ENCODE data around the gene SEL1L2.

Gene SEL1L2

GRCh38 chr20:13831476-13831875 lies 158.9 kb downstream of the SEL1L2 start:
- TF ChIP-seq L3MBTL2 (conservative IDR thresholded peaks at IDR 0.05) (no peak), SUZ12 (IDR thresholded peaks at IDR 0.05) (no peak), HDGF (IDR thresholded peaks at IDR 0.05; ENCODE audit: borderline replicate concordance) (no peak), TARDBP (IDR thresholded peaks at IDR 0.05) (no peak), FOXM1 (IDR thresholded peaks at IDR 0.05; ENCODE audit: borderline replicate concordance) (no peak), ZNF384 (IDR thresholded peaks at IDR 0.05) (no peak), FOXA1 (IDR thresholded peaks at IDR 0.05) (no peak), CTBP1 (IDR thresholded peaks at IDR 0.05; ENCODE audit: borderline replicate concordance) (no peak), PKNOX1 (IDR thresholded peaks at IDR 0.05) (no peak), BHLHE40 (IDR thresholded peaks at IDR 0.05; ENCODE audit: borderline replicate concordance) (no peak), ARNT (IDR thresholded peaks at IDR 0.05) (no peak), FOXK2 (IDR thresholded peaks at IDR 0.05) (no peak), SP1 (IDR thresholded peaks at IDR 0.05) (no peak), NFRKB (IDR thresholded peaks at IDR 0.05) (no peak)
- no peak for DNase-seq (ENCODE audit: extremely low spot score)
- CTCF ChIA-PET: interaction anchor here (0.8 kb wide), 1 partner anchor 13 kb away, joined by 3 read pairs; no protein-coding TSS in a partner anchor
- POLR2A ChIA-PET: no interaction called here

- no peak for DNase-seq (ENCODE audit: extremely low spot score)
- CTCF ChIA-PET: interaction anchor here (0.6 kb wide), 1 partner anchor 36 kb away, joined by 3 read pairs; no protein-coding TSS in a partner anchor
- POLR2A ChIA-PET: no interaction called here
- TF ChIP-seq PKNOX1 (IDR thresholded peaks at IDR 0.05) (no peak), SUZ12 (IDR thresholded peaks at IDR 0.05) (no peak), BHLHE40 (IDR thresholded peaks at IDR 0.05; ENCODE audit: borderline replicate concordance) (no peak), ELF4 (IDR thresholded peaks at IDR 0.05) (no peak), FOXK2 (IDR thresholded peaks at IDR 0.05) (no peak), ZNF384 (IDR thresholded peaks at IDR 0.05) (no peak), ARNT (IDR thresholded peaks at IDR 0.05) (no peak)
These were observed 164.9 kb downstream of the SEL1L2 start for GRCh38 chr20:13825465-13825864.

GRCh38 chr20:13824459-13824858 lies 166.0 kb downstream of the SEL1L2 start:
- TF ChIP-seq LEF1 (IDR thresholded peaks at IDR 0.05; ENCODE audit: borderline replicate concordance): no peak
- TF ChIP-seq ELF4 (IDR thresholded peaks at IDR 0.05): no peak
- no peak for TF ChIP-seq TARDBP (IDR thresholded peaks at IDR 0.05)
- no peak for TF ChIP-seq L3MBTL2 (conservative IDR thresholded peaks at IDR 0.05)
- TF ChIP-seq PKNOX1 (IDR thresholded peaks at IDR 0.05): no peak
- no peak for TF ChIP-seq CTBP1 (IDR thresholded peaks at IDR 0.05; ENCODE audit: borderline replicate concordance)
- no peak for TF ChIP-seq SP1 (IDR thresholded peaks at IDR 0.05)
- no peak for TF ChIP-seq FOXA1 (IDR thresholded peaks at IDR 0.05)
- no peak for TF ChIP-seq ZNF384 (IDR thresholded peaks at IDR 0.05)
- no peak for TF ChIP-seq BHLHE40 (IDR thresholded peaks at IDR 0.05; ENCODE audit: borderline replicate concordance)
- no peak for DNase-seq (ENCODE audit: extremely low spot score)
- POLR2A ChIA-PET: no interaction called here
- CTCF ChIA-PET: no interaction called here

GRCh38 chr20:13822459-13822858 lies 168.0 kb downstream of the SEL1L2 start:
- DNase-seq (ENCODE audit: extremely low spot score): no peak
- CTCF ChIA-PET: no interaction called here

GRCh38 chr20:13821876-13822275 lies 168.5 kb downstream of the SEL1L2 start:
- CTCF ChIA-PET: no interaction called here
- POLR2A ChIA-PET: interaction anchor here (0.9 kb wide), 1 partner anchor 37 kb away, joined by 3 read pairs; the partner anchor contains the start of genes ESF1 and NDUFAF5
- TF ChIP-seq ELF4 (IDR thresholded peaks at IDR 0.05) (no peak), ZNF384 (IDR thresholded peaks at IDR 0.05) (no peak), HDGF (IDR thresholded peaks at IDR 0.05; ENCODE audit: borderline replicate concordance) (no peak), ARNT (IDR thresholded peaks at IDR 0.05) (no peak), BHLHE40 (IDR thresholded peaks at IDR 0.05; ENCODE audit: borderline replicate concordance) (no peak), SP1 (IDR thresholded peaks at IDR 0.05) (no peak), FOXK2 (IDR thresholded peaks at IDR 0.05) (no peak), L3MBTL2 (conservative IDR thresholded peaks at IDR 0.05) (no peak), FOXA1 (IDR thresholded peaks at IDR 0.05) (no peak), NFRKB (IDR thresholded peaks at IDR 0.05) (no peak)
- DNase-seq (ENCODE audit: extremely low spot score): no peak

More at GRCh38 chr20:13822459-13822858, 168.0 kb downstream of the SEL1L2 start:
- POLR2A ChIA-PET: interaction anchor here (0.9 kb wide), 1 partner anchor 38 kb away, joined by 3 read pairs; the partner anchor contains the start of genes ESF1 and NDUFAF5
- TF ChIP-seq SUZ12 (IDR thresholded peaks at IDR 0.05) (no peak), L3MBTL2 (conservative IDR thresholded peaks at IDR 0.05) (no peak), FOXK2 (IDR thresholded peaks at IDR 0.05) (no peak), ARNT (IDR thresholded peaks at IDR 0.05) (no peak), FOXA1 (IDR thresholded peaks at IDR 0.05) (no peak), ELF4 (IDR thresholded peaks at IDR 0.05) (no peak), LEF1 (IDR thresholded peaks at IDR 0.05; ENCODE audit: borderline replicate concordance) (no peak), PKNOX1 (IDR thresholded peaks at IDR 0.05) (no peak), FOXM1 (IDR thresholded peaks at IDR 0.05; ENCODE audit: borderline replicate concordance) (no peak), ZNF384 (IDR thresholded peaks at IDR 0.05) (no peak), BHLHE40 (IDR thresholded peaks at IDR 0.05; ENCODE audit: borderline replicate concordance) (no peak), SP1 (IDR thresholded peaks at IDR 0.05) (no peak), TARDBP (IDR thresholded peaks at IDR 0.05) (no peak), NFRKB (IDR thresholded peaks at IDR 0.05) (no peak), CTBP1 (IDR thresholded peaks at IDR 0.05; ENCODE audit: borderline replicate concordance) (no peak), HDGF (IDR thresholded peaks at IDR 0.05; ENCODE audit: borderline replicate concordance) (no peak)
